ENCODE data around the gene SNX27. TPM values are rescaled to one million over a fixed set of nuclear protein-coding genes. Genes with fewer than 3 reads are reported as not detected.

The SNX27 gene
- total and polyA plus RNA-seq, 2 donors (not counting 1 experiment from before 2014, with no cell fraction given) = 13.5 to 45.6 TPM

- no peaks in the 10 kb centered on the region for H3K4me1 Mint-ChIP-seq
- DNase-seq (no peak), ATAC-seq (ENCODE audit: low read depth) (no peak)
- no peaks in the 10 kb centered on the region for H3K9me3 ChIP-seq (ENCODE audit: control extremely low read depth in 1 of 3, control insufficient read depth in 2 of 3, insufficient read depth in 1 of 3, low read length in 2 of 3)
- CTCF ChIA-PET = no interaction called here
- H3K36me3 ChIP-seq (replicated peaks in 1 of 2; ENCODE audit: control extremely low read depth in 1 of 2, control insufficient read depth in 1 of 2, extremely low read depth in 1 of 2, insufficient read depth in 2 of 2, low read length in 1 of 2) = no peaks in the 10 kb centered on the region
- H3K27me3 ChIP-seq (replicated peaks in 1 of 4; ENCODE audit: control extremely low read depth in 1 of 4, control insufficient read depth in 3 of 4, insufficient read depth in 4 of 4, low read length in 3 of 4) = no peaks in the 10 kb centered on the region
- no peak for TF ChIP-seq CTCF (IDR thresholded peaks at IDR 0.05)
- no peak for TF ChIP-seq EZH2 (IDR thresholded peaks at IDR 0.05; ENCODE audit: borderline replicate concordance, insufficient read depth, low read depth, low read length, poor library complexity, severe bottlenecking)
- H3K4me1 ChIP-seq (ENCODE audit: control insufficient read depth in 2 of 2, insufficient read depth in 2 of 2, low read length in 2 of 2) = no peaks in the 10 kb centered on the region
- H3K27me3 Mint-ChIP-seq = no peaks in the 10 kb centered on the region
- no peak overlapping the region for H3K9ac ChIP-seq (ENCODE audit: low read length)
- no peaks in the 10 kb centered on the region for H3K9me3 Mint-ChIP-seq (ENCODE audit: insufficient read depth)
- H3K27ac ChIP-seq (ENCODE audit: low read length in 2 of 2) = no peak overlapping the region
- H4K20me1 ChIP-seq (ENCODE audit: control insufficient read depth, insufficient read depth, low read length, poor library complexity, severe bottlenecking) = no peaks in the 10 kb centered on the region
- WGBS (ENCODE audit: insufficient coverage) = 83% methylated on average over 2 of the region's 2 CpGs
- no peak overlapping the region for H3K4me2 ChIP-seq (replicated peaks; ENCODE audit: low read depth, low read length, poor library complexity, severe bottlenecking)
- POLR2A ChIA-PET = no interaction called here
- intact Hi-C loops (cut with micrococcal nuclease) = no loop called here
- H3K4me3 Mint-ChIP-seq = no peak overlapping the region
- no peak overlapping the region for H2AFZ ChIP-seq (ENCODE audit: insufficient read depth, low read depth, low read length, poor library complexity, severe bottlenecking)
- no peaks in the 10 kb centered on the region for H3K79me2 ChIP-seq (ENCODE audit: control insufficient read depth, insufficient read depth, low read length)
- no peak overlapping the region for H3K27ac Mint-ChIP-seq
- H3K4me3 ChIP-seq (ENCODE audit: control extremely low read depth in 1 of 5, extremely low read depth in 1 of 5, insufficient read depth in 1 of 5, low read depth in 2 of 5, low read length in 4 of 5) = no peak overlapping the region
These were observed 28.1 kb upstream of the SNX27 start for GRCh38 chr1:151583796-151584195.

- no peak overlapping the region for H3K27ac ChIP-seq (ENCODE audit: low read length in 2 of 2)
- Mint-ChIP-seq H3K4me1 (no peaks in the 10 kb centered on the region), H3K27me3 (peaks cover 3% of the 10 kb centered on the region), H3K27ac (no peak overlapping the region), H3K4me3 (no peak overlapping the region), H3K9me3 (ENCODE audit: insufficient read depth) (no peaks in the 10 kb centered on the region)
- intact Hi-C loops (cut with micrococcal nuclease) = no loop called here
- no peaks in the 10 kb centered on the region for H3K4me1 ChIP-seq (ENCODE audit: control insufficient read depth in 2 of 2, insufficient read depth in 2 of 2, low read length in 2 of 2)
- no peak overlapping the region for H3K4me3 ChIP-seq (ENCODE audit: control extremely low read depth in 1 of 5, extremely low read depth in 1 of 5, insufficient read depth in 1 of 5, low read depth in 2 of 5, low read length in 4 of 5)
- H3K36me3 ChIP-seq (replicated peaks in 1 of 2; ENCODE audit: control extremely low read depth in 1 of 2, control insufficient read depth in 1 of 2, extremely low read depth in 1 of 2, insufficient read depth in 2 of 2, low read length in 1 of 2) = no peaks in the 10 kb centered on the region
- H3K4me2 ChIP-seq (replicated peaks; ENCODE audit: low read depth, low read length, poor library complexity, severe bottlenecking) = no peak overlapping the region
- no peaks in the 10 kb centered on the region for H4K20me1 ChIP-seq (ENCODE audit: control insufficient read depth, insufficient read depth, low read length, poor library complexity, severe bottlenecking)
- no peaks in the 10 kb centered on the region for H3K27me3 ChIP-seq (replicated peaks in 1 of 4; ENCODE audit: control extremely low read depth in 1 of 4, control insufficient read depth in 3 of 4, insufficient read depth in 4 of 4, low read length in 3 of 4)
- ChIA-PET POLR2A (no interaction called here), CTCF (no interaction called here)
- H3K9ac ChIP-seq (ENCODE audit: low read length) = no peak overlapping the region
- H2AFZ ChIP-seq (ENCODE audit: insufficient read depth, low read depth, low read length, poor library complexity, severe bottlenecking) = no peak overlapping the region
- ATAC-seq (ENCODE audit: low read depth) (no peak), DNase-seq (no peak)
- H3K79me2 ChIP-seq (ENCODE audit: control insufficient read depth, insufficient read depth, low read length) = no peaks in the 10 kb centered on the region
- 95% methylated on average over 6 of the region's 6 CpGs for WGBS (ENCODE audit: insufficient coverage)
- TF ChIP-seq EZH2 (IDR thresholded peaks at IDR 0.05; ENCODE audit: borderline replicate concordance, insufficient read depth, low read depth, low read length, poor library complexity, severe bottlenecking) = no peak
- no peak for TF ChIP-seq CTCF (IDR thresholded peaks at IDR 0.05)
- no peaks in the 10 kb centered on the region for H3K9me3 ChIP-seq (ENCODE audit: control extremely low read depth in 1 of 3, control insufficient read depth in 2 of 3, insufficient read depth in 1 of 3, low read length in 2 of 3)
These were observed 27.6 kb upstream of the SNX27 start for GRCh38 chr1:151584278-151584677.

Measured in B cell (primary cell).